ENCODE measurements around the gene LMF1.

GRCh38 chr16:917591-918061, 53.2 kb downstream of the LMF1 start:
- no peak for TF ChIP-seq CTCF (IDR thresholded peaks at IDR 0.05)
- no peak for TF ChIP-seq ZFX (IDR thresholded peaks at IDR 0.05; ENCODE audit: borderline replicate concordance)
